Ectodermal cell (in vitro differentiated cells): Measurements from ENCODE around the gene RNF19B.
A peak's percentile ranks its signal among the peaks of the same experiment; 100 is the strongest.

Experiments
- H3K27ac ChIP-seq: 2 replicates; pipeline ENCODE4 v1.7.0; 2013; ENCODE audit warnings: mild to moderate bottlenecking, low read depth, low read length; ENCODE audit not compliant: insufficient read depth, poor library complexity, severe bottlenecking
- H3K27me3 ChIP-seq: 2 replicates; pipeline ENCODE4 v1.7.0; 2013; ENCODE audit warnings: mild to moderate bottlenecking, low read length; ENCODE audit not compliant: insufficient read depth, control insufficient read depth, poor library complexity, severe bottlenecking
- H3K36me3 ChIP-seq: one replicate; pipeline ENCODE4 v1.7.0; 2013; ENCODE audit warnings: low read length; ENCODE audit not compliant: control insufficient read depth, insufficient read depth
- H3K4me1 ChIP-seq: one replicate; pipeline ENCODE4 v1.7.0; 2013; ENCODE audit warnings: low read length; ENCODE audit not compliant: control insufficient read depth, insufficient read depth
- H3K4me3 ChIP-seq: 2 replicates; pipeline ENCODE4 v1.7.0; 2013; ENCODE audit warnings: low read depth, low read length, control low read depth; ENCODE audit not compliant: insufficient read depth
- H3K9me3 ChIP-seq: 2 replicates; pipeline ENCODE4 v1.7.0; 2013; ENCODE audit warnings: mild to moderate bottlenecking, low read length, moderate library complexity; ENCODE audit not compliant: control insufficient read depth
- WGBS, 2 experiments: methylation state at CpG; one replicate each; pipeline ENCODE4 v1.1.7; 2013; ENCODE audit warnings: missing lambda C conversion rate in 2 of 2; 5-methylcytosine and 5-hydroxymethylcytosine counted together

RNF19B gene

GRCh38 chr1:32969566-32969965 is 5.0 kb upstream of the RNF19B start:
- no peaks in the 10 kb centered on the region for H3K4me1 ChIP-seq
- H3K27me3 ChIP-seq: peaks cover 40% of the 10 kb centered on the region
- H3K4me3 ChIP-seq: no peak overlapping the region
- no peaks in the 10 kb centered on the region for H3K36me3 ChIP-seq
- no peak overlapping the region for H3K27ac ChIP-seq
- no peaks in the 10 kb centered on the region for H3K9me3 ChIP-seq

GRCh38 chr1:32967888-32968568 is 3.4 kb upstream of the RNF19B start:
- Histone ChIP-seq H3K36me3 (no peaks in the 10 kb centered on the region), H3K27me3 (peaks cover 38% of the 10 kb centered on the region), H3K9me3 (no peaks in the 10 kb centered on the region), H3K27ac (no peak overlapping the region), H3K4me3 (no peak overlapping the region), H3K4me1 (peaks cover 3% of the 10 kb centered on the region)
- 86 to 90% methylated on average over 3 to 4 of the region's 4 CpGs for WGBS, 2 experiments

- peaks cover 34% of the 10 kb centered on the region for H3K27me3 ChIP-seq
Observed at GRCh38 chr1:32966900-32967299, 2.3 kb upstream of the RNF19B start.

GRCh38 chr1:32965251-32965747 is 690 bp upstream of the RNF19B start:
- Histone ChIP-seq H3K27me3 (peaks cover 19% of the 10 kb centered on the region), H3K36me3 (no peaks in the 10 kb centered on the region), H3K4me1 (peaks cover 8% of the 10 kb centered on the region), H3K9me3 (no peaks in the 10 kb centered on the region), H3K27ac (no peak overlapping the region), H3K4me3 (peak overlapping the region; percentile 67)
- 73 to 78% methylated on average over 5 of the region's 5 CpGs for WGBS, 2 experiments

More at GRCh38 chr1:32966900-32967299, 2.3 kb upstream of the RNF19B start:
- Histone ChIP-seq H3K4me1 (peaks cover 8% of the 10 kb centered on the region), H3K36me3 (no peaks in the 10 kb centered on the region), H3K9me3 (no peaks in the 10 kb centered on the region), H3K4me3 (no peak overlapping the region), H3K27ac (no peak overlapping the region)
- WGBS, 2 experiments: 84 to 98% methylated on average over 2 of the region's 2 CpGs

- no peaks in the 10 kb centered on the region for H3K9me3 ChIP-seq
- H3K27ac ChIP-seq: no peak overlapping the region
- WGBS, 2 experiments: 0% methylated on average over 78 of the region's 78 CpGs
- peak overlapping the region; percentile 70 for H3K4me3 ChIP-seq
- no peaks in the 10 kb centered on the region for H3K36me3 ChIP-seq
- peaks cover 8% of the 10 kb centered on the region for H3K4me1 ChIP-seq
- H3K27me3 ChIP-seq: peaks cover 14% of the 10 kb centered on the region
Observed at GRCh38 chr1:32963746-32964460, 706 bp downstream of the RNF19B start.

GRCh38 chr1:32962248-32962896 is 2.2 kb downstream of the RNF19B start:
- Histone ChIP-seq H3K36me3 (no peaks in the 10 kb centered on the region), H3K4me1 (peaks cover 8% of the 10 kb centered on the region), H3K9me3 (no peaks in the 10 kb centered on the region), H3K27ac (no peak overlapping the region), H3K4me3 (peak overlapping the region; percentile 4), H3K27me3 (peaks cover 8% of the 10 kb centered on the region)
- WGBS, 2 experiments: 82 to 87% methylated on average over 6 of the region's 6 CpGs

- Histone ChIP-seq H3K27ac (no peak overlapping the region), H3K4me1 (peaks cover 8% of the 10 kb centered on the region), H3K9me3 (no peaks in the 10 kb centered on the region), H3K4me3 (no peak overlapping the region), H3K27me3 (peaks cover 8% of the 10 kb centered on the region), H3K36me3 (no peaks in the 10 kb centered on the region)
- WGBS, 2 experiments: 90 to 92% methylated on average over 8 of the region's 8 CpGs
Observed at GRCh38 chr1:32960819-32961355, 3.7 kb downstream of the RNF19B start.

GRCh38 chr1:32960342-32960741 is 4.3 kb downstream of the RNF19B start:
- Histone ChIP-seq H3K4me3 (no peak overlapping the region), H3K9me3 (no peaks in the 10 kb centered on the region), H3K36me3 (no peaks in the 10 kb centered on the region), H3K27me3 (peaks cover 8% of the 10 kb centered on the region), H3K27ac (no peak overlapping the region), H3K4me1 (peaks cover 8% of the 10 kb centered on the region)
- WGBS, 2 experiments: 83 to 89% methylated on average over 2 of the region's 2 CpGs

- Histone ChIP-seq H3K4me3 (no peak overlapping the region), H3K4me1 (peaks cover 8% of the 10 kb centered on the region), H3K27me3 (peaks cover 8% of the 10 kb centered on the region), H3K9me3 (no peaks in the 10 kb centered on the region), H3K36me3 (no peaks in the 10 kb centered on the region), H3K27ac (no peak overlapping the region)
- WGBS, 2 experiments: 82 to 92% methylated on average over 1 of the region's 1 CpG
Observed at GRCh38 chr1:32958827-32959226, 5.8 kb downstream of the RNF19B start.

GRCh38 chr1:32957017-32957416 is 7.6 kb downstream of the RNF19B start:
- Histone ChIP-seq H3K36me3 (no peaks in the 10 kb centered on the region), H3K27me3 (no peaks in the 10 kb centered on the region), H3K27ac (no peak overlapping the region), H3K4me1 (no peaks in the 10 kb centered on the region), H3K9me3 (no peaks in the 10 kb centered on the region), H3K4me3 (no peak overlapping the region)
- 72 to 75% methylated on average over 2 of the region's 3 CpGs for WGBS, 2 experiments
